ENCODE measurements around the gene SLC6A2.

The SLC6A2 gene

GRCh38 chr16:55713103-55713502 lies 57.3 kb downstream of the SLC6A2 start:
- Histone ChIP-seq H3K36me3 (no peaks in the 10 kb centered on the region), H3K27me3 (no peaks in the 10 kb centered on the region), H3K4me3 (ENCODE audit: low read depth, low read length) (no peak overlapping the region), H3K9me3 (no peaks in the 10 kb centered on the region), H3K4me1 (peaks cover 5% of the 10 kb centered on the region; the same call in 1 of the 2 replicates)
- DNase-seq, result no peak
- no peak for TF ChIP-seq CTCF (IDR thresholded peaks at IDR 0.05; ENCODE audit: low read depth, low read length)

- TF ChIP-seq CTCF (IDR thresholded peaks at IDR 0.05; ENCODE audit: low read depth, low read length), result no peak
- no peak for DNase-seq
- Histone ChIP-seq H3K36me3 (no peaks in the 10 kb centered on the region), H3K27me3 (peaks cover 12% of the 10 kb centered on the region; the same call in 1 of the 2 replicates), H3K9me3 (no peaks in the 10 kb centered on the region), H3K4me3 (ENCODE audit: low read depth, low read length) (no peak overlapping the region), H3K4me1 (peaks cover 5% of the 10 kb centered on the region; the same call in 1 of the 2 replicates)
These were observed 61.5 kb downstream of the SLC6A2 start for GRCh38 chr16:55717326-55717725.

GRCh38 chr16:55725055-55725777 lies 69.4 kb downstream of the SLC6A2 start:
- TF ChIP-seq CTCF (IDR thresholded peaks at IDR 0.05; ENCODE audit: low read depth, low read length), result no peak
- H3K9me3 ChIP-seq, result no peaks in the 10 kb centered on the region
- H3K4me1 ChIP-seq, result no peaks in the 10 kb centered on the region
- H3K27me3 ChIP-seq, result peaks cover 12% of the 10 kb centered on the region; the same call in 1 of the 2 replicates
- H3K4me3 ChIP-seq (ENCODE audit: low read depth, low read length), result no peak overlapping the region
- no peaks in the 10 kb centered on the region for H3K36me3 ChIP-seq
- DNase-seq, result no peak

GRCh38 chr16:55728797-55729196 lies 73.0 kb downstream of the SLC6A2 start:
- Histone ChIP-seq H3K4me3 (ENCODE audit: low read depth, low read length) (no peak overlapping the region), H3K9me3 (no peaks in the 10 kb centered on the region), H3K4me1 (no peaks in the 10 kb centered on the region), H3K36me3 (no peaks in the 10 kb centered on the region), H3K27me3 (peaks cover 4% of the 10 kb centered on the region; the same call in 1 of the 2 replicates)
- no peak for DNase-seq
- no peak for TF ChIP-seq CTCF (IDR thresholded peaks at IDR 0.05; ENCODE audit: low read depth, low read length)

GRCh38 chr16:55730115-55730514 lies 74.3 kb downstream of the SLC6A2 start:
- H3K9me3 ChIP-seq, result no peaks in the 10 kb centered on the region
- no peak overlapping the region for H3K4me3 ChIP-seq (ENCODE audit: low read depth, low read length)
- no peaks in the 10 kb centered on the region for H3K4me1 ChIP-seq
- DNase-seq, result no peak
- TF ChIP-seq CTCF (IDR thresholded peaks at IDR 0.05; ENCODE audit: low read depth, low read length), result no peak
- peaks cover 4% of the 10 kb centered on the region; the same call in 1 of the 2 replicates for H3K27me3 ChIP-seq
- H3K36me3 ChIP-seq, result no peaks in the 10 kb centered on the region

GRCh38 chr16:55732496-55732895 lies 76.7 kb downstream of the SLC6A2 start:
- H3K27me3 ChIP-seq, result peaks cover 4% of the 10 kb centered on the region; the same call in 1 of the 2 replicates
- no peak for TF ChIP-seq CTCF (IDR thresholded peaks at IDR 0.05; ENCODE audit: low read depth, low read length)
- H3K9me3 ChIP-seq, result no peaks in the 10 kb centered on the region
- H3K36me3 ChIP-seq, result no peaks in the 10 kb centered on the region
- DNase-seq, result no peak
- no peaks in the 10 kb centered on the region for H3K4me1 ChIP-seq
- H3K4me3 ChIP-seq (ENCODE audit: low read depth, low read length), result no peak overlapping the region

Data from BE2C (cell line).